ENCODE results near the gene CYP1B1. TPM values are rescaled to one million over a fixed set of nuclear protein-coding genes. Genes with fewer than 3 reads are reported as not detected.

CYP1B1 gene
- total RNA-seq, 3 donors from 2014 or later = 1.6 to 15.0 (median 13.8) TPM

- intact Hi-C loops (cut with DNase I, micrococcal nuclease) = no loop called here
- no peak for ATAC-seq
- no peak for DNase-seq
- no peaks in the 10 kb centered on the region for H3K36me3 ChIP-seq (ENCODE audit: low read depth)
- H3K9me3 ChIP-seq = no peaks in the 10 kb centered on the region
- no peak overlapping the region for H3K4me3 ChIP-seq
- H3K4me1 ChIP-seq (ENCODE audit: low read depth) = no peaks in the 10 kb centered on the region
- TF ChIP-seq, protein P1, sequence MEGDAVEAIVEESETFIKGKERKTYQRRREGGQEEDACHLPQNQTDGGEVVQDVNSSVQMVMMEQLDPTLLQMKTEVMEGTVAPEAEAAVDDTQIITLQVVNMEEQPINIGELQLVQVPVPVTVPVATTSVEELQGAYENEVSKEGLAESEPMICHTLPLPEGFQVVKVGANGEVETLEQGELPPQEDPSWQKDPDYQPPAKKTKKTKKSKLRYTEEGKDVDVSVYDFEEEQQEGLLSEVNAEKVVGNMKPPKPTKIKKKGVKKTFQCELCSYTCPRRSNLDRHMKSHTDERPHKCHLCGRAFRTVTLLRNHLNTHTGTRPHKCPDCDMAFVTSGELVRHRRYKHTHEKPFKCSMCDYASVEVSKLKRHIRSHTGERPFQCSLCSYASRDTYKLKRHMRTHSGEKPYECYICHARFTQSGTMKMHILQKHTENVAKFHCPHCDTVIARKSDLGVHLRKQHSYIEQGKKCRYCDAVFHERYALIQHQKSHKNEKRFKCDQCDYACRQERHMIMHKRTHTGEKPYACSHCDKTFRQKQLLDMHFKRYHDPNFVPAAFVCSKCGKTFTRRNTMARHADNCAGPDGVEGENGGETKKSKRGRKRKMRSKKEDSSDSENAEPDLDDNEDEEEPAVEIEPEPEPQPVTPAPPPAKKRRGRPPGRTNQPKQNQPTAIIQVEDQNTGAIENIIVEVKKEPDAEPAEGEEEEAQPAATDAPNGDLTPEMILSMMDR (IDR thresholded peaks at IDR 0.05) = no peak
These were observed 22.6 kb upstream of the CYP1B1 start for GRCh38 chr2:38098421-38099098.

- intact Hi-C loops (cut with DNase I, micrococcal nuclease) = no loop called here
- ATAC-seq (no peak), DNase-seq (no peak)
- Histone ChIP-seq H3K36me3 (ENCODE audit: low read depth) (no peaks in the 10 kb centered on the region), H3K4me3 (no peak overlapping the region), H3K9me3 (no peaks in the 10 kb centered on the region), H3K4me1 (ENCODE audit: low read depth) (no peaks in the 10 kb centered on the region)
- TF ChIP-seq, protein P1 (IDR thresholded peaks at IDR 0.05) = no peak
These were observed 22.0 kb upstream of the CYP1B1 start for GRCh38 chr2:38097988-38098385.

DNA sequence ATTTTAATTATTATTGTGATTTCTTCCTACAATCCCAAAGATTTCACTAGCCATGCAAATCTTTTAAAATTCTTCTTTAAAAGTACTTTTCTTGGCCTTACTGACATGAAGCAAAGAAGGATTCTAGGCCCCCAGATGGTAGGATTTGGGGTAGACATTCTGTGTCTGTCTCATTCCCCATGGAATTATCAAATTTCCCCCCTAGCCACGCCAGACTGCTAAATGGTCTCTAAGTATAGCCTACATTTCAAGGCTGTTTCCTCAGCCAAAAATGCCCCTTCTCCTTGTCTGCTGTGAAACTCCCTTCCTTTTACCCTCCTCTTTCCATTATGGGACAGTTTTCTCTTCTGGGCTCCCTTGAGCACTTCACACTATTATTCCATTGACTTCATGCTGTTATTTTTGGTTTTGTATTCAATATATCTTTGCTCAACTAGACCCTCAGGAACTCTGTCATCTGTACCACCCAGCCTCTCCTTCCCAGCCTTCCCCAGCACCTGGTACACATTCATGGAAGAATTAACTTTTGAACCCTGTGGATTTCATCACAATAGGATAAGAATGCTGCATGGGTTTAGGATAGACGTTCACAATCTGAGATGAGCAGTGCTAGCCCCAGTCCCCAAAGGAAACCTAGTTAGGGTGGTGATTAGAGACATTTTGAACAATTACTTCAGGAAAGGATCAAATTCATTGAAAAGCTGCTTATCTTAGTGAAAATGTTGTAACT lies 21.5 kb upstream of the CYP1B1 start:
- Histone ChIP-seq H3K9me3 (no peaks in the 10 kb centered on the region), H3K36me3 (ENCODE audit: low read depth) (no peaks in the 10 kb centered on the region), H3K4me3 (no peak overlapping the region), H3K4me1 (ENCODE audit: low read depth) (no peaks in the 10 kb centered on the region)
- ATAC-seq (no peak), DNase-seq (no peak)
- intact Hi-C loops (cut with DNase I, micrococcal nuclease) = no loop called here
- TF ChIP-seq, protein P1 (IDR thresholded peaks at IDR 0.05) = no peak

- ATAC-seq (peak; percentile 51), DNase-seq (no peak)
- TF ChIP-seq, protein P1 (IDR thresholded peaks at IDR 0.05) = no peak
- no peaks in the 10 kb centered on the region for H3K9me3 ChIP-seq
- intact Hi-C loops (cut with DNase I, micrococcal nuclease) = no loop called here
- no peaks in the 10 kb centered on the region for H3K4me1 ChIP-seq (ENCODE audit: low read depth)
- H3K4me3 ChIP-seq = no peak overlapping the region
- no peaks in the 10 kb centered on the region for H3K36me3 ChIP-seq (ENCODE audit: low read depth)
These were observed 20.3 kb upstream of the CYP1B1 start for GRCh38 chr2:38095996-38096861.

DNA sequence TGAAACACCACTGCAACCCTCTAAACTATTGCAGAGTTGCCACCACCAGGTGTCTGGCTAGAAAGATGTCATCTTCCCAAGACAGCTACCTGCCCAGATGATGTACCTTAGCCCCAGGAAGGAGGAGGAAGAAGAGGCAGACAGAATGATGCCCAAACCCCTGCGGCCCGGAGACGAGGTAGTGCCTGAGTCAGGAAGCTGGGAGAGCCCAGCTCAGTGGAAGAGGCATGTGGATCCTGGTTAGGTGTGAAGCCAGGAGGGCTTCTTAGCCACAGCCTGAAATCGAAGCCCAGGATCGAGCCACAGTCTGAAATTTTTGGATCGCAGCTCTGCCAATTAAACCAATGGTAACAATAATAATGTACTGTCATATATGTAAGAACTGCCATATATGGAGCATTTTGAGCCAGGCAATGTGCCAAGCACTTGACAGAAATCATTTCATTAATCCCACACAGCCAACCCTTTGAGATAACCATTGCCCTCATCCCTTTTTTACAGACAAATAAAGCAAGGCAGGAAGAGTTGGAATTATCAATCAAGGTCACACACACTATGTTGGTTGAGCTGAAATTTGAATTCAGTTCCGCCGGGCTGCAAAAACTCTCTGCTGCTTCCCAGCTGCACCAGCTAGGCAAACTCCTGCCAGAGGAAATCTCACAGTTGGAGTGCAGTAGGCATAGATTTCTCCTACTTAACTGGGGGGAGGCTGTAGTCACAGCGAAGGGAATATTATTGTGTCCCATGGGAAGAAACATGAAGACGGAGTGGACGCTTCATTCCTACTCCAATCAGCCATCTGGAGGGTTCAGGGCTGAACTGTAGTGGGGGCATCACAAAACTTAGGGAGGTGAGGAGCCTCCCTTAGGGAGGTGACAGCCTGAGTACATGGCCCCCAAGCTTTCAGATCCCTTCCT lies 19.4 kb upstream of the CYP1B1 start:
- ATAC-seq (no peak), DNase-seq (no peak)
- Histone ChIP-seq H3K4me1 (ENCODE audit: low read depth) (no peaks in the 10 kb centered on the region), H3K4me3 (no peak overlapping the region), H3K36me3 (ENCODE audit: low read depth) (no peaks in the 10 kb centered on the region), H3K9me3 (no peaks in the 10 kb centered on the region)
- TF ChIP-seq, protein P1 (IDR thresholded peaks at IDR 0.05) = no peak
- intact Hi-C loops (cut with DNase I, micrococcal nuclease) = no loop called here
